Measurements from ENCODE around the gene RAD23A. TPM values are rescaled to one million over a fixed set of nuclear protein-coding genes. Genes with fewer than 3 reads are reported as not detected.

Gene RAD23A
- polyA plus RNA-seq, 1 donor from 2014 or later: 37.4 TPM

- no peaks in the 10 kb centered on the region for H4K20me1 ChIP-seq (ENCODE audit: insufficient read depth)
- H3K9me2 ChIP-seq (ENCODE audit: insufficient read depth, low read length): no peaks in the 10 kb centered on the region
Measured at GRCh38 chr19:12924621-12925310, 20.9 kb upstream of the RAD23A start.

GRCh38 chr19:12930002-12930645 lies 15.5 kb upstream of the RAD23A start:
- H3K27ac ChIP-seq (ENCODE audit: low read length): no peak overlapping the region
- H3K36me3 ChIP-seq (ENCODE audit: insufficient read depth, low read length): no peaks in the 10 kb centered on the region
- no peak overlapping the region for H3K4me2 ChIP-seq (ENCODE audit: low read length)
- H3K27me3 ChIP-seq (ENCODE audit: insufficient read depth, low read depth, low read length): no peaks in the 10 kb centered on the region
- H3F3A ChIP-seq (ENCODE audit: insufficient read depth, low read length, poor library complexity, severe bottlenecking): no peaks in the 10 kb centered on the region
- no peak overlapping the region for H2AFZ ChIP-seq (ENCODE audit: low read depth, low read length)
- H3K4me3 ChIP-seq (ENCODE audit: low read length): no peak overlapping the region
- H3K9ac ChIP-seq (ENCODE audit: low read length): no peak overlapping the region
- no peaks in the 10 kb centered on the region for H4K20me1 ChIP-seq (ENCODE audit: insufficient read depth)
- no peaks in the 10 kb centered on the region for H3K9me3 ChIP-seq (ENCODE audit: low read length)
- H3K9me2 ChIP-seq (ENCODE audit: insufficient read depth, low read length): no peaks in the 10 kb centered on the region
- H3K79me2 ChIP-seq (replicated peaks; ENCODE audit: insufficient read depth, low read length): peaks cover 16% of the 10 kb centered on the region
- no peak for TF ChIP-seq SMC3 (conservative IDR thresholded peaks at IDR 0.05; ENCODE audit: poor library complexity)
- no peak for TF ChIP-seq POLR2AphosphoS5 (IDR thresholded peaks at IDR 0.05)
- TF ChIP-seq EZH2 (IDR thresholded peaks at IDR 0.05; ENCODE audit: borderline replicate concordance, insufficient read depth, low read length, poor library complexity, severe bottlenecking): no peak
- TF ChIP-seq MXI1 (conservative IDR thresholded peaks at IDR 0.05; ENCODE audit: poor library complexity, severe bottlenecking): no peak
- TF ChIP-seq RAD21 (conservative IDR thresholded peaks at IDR 0.05): no peak
- no peak for TF ChIP-seq REST (IDR thresholded peaks at IDR 0.05; ENCODE audit: borderline replicate concordance)
- TF ChIP-seq EP300 (conservative IDR thresholded peaks at IDR 0.05; ENCODE audit: poor library complexity, severe bottlenecking): no peak
- no peak for TF ChIP-seq TAF1 (IDR thresholded peaks at IDR 0.05; ENCODE audit: low read depth)

More at GRCh38 chr19:12924621-12925310, 20.9 kb upstream of the RAD23A start:
- no peak overlapping the region for H3K27ac ChIP-seq (ENCODE audit: low read length)
- H3K4me2 ChIP-seq (ENCODE audit: low read length): no peak overlapping the region
- H3K27me3 ChIP-seq (ENCODE audit: insufficient read depth, low read depth, low read length): no peaks in the 10 kb centered on the region
- no peaks in the 10 kb centered on the region for H3F3A ChIP-seq (ENCODE audit: insufficient read depth, low read length, poor library complexity, severe bottlenecking)
- no peaks in the 10 kb centered on the region for H3K36me3 ChIP-seq (ENCODE audit: insufficient read depth, low read length)
- no peaks in the 10 kb centered on the region for H3K79me2 ChIP-seq (replicated peaks; ENCODE audit: insufficient read depth, low read length)
- no peak for TF ChIP-seq EP300 (conservative IDR thresholded peaks at IDR 0.05; ENCODE audit: poor library complexity, severe bottlenecking)
- TF ChIP-seq REST (IDR thresholded peaks at IDR 0.05; ENCODE audit: borderline replicate concordance): no peak
- TF ChIP-seq CTCF (IDR thresholded peaks at IDR 0.05; ENCODE audit: poor library complexity, severe bottlenecking): no peak
- TF ChIP-seq SMC3 (conservative IDR thresholded peaks at IDR 0.05; ENCODE audit: poor library complexity): no peak
- no peak overlapping the region for H2AFZ ChIP-seq (ENCODE audit: low read depth, low read length)
- H3K9ac ChIP-seq (ENCODE audit: low read length): no peak overlapping the region
- H3K9me3 ChIP-seq (ENCODE audit: low read length): no peaks in the 10 kb centered on the region
- no peak overlapping the region for H3K4me3 ChIP-seq (ENCODE audit: low read length)
